ENCODE results near the gene NTRK2. TPM values are rescaled to one million over a fixed set of nuclear protein-coding genes. Genes with fewer than 3 reads are reported as not detected.

Gene NTRK2
- total RNA-seq, 1 donor from 2014 or later = 23.8 TPM

- intact Hi-C loops (cut with DNase I) = no loop called here
- Histone ChIP-seq H3K36me3 (no peaks in the 10 kb centered on the region), H3K4me1 (no peaks in the 10 kb centered on the region), H3K4me3 (no peak overlapping the region), H3K27me3 (no peaks in the 10 kb centered on the region), H3K9me3 (no peaks in the 10 kb centered on the region), H3K27ac (no peak overlapping the region)
- no peak for TF ChIP-seq CTCF (IDR thresholded peaks at IDR 0.05)
- DNase-seq (ENCODE audit: low spot score in 2 of 2) = no peak
These were observed 126.9 kb downstream of the NTRK2 start for GRCh38 chr9:84796404-84796803.

DNA sequence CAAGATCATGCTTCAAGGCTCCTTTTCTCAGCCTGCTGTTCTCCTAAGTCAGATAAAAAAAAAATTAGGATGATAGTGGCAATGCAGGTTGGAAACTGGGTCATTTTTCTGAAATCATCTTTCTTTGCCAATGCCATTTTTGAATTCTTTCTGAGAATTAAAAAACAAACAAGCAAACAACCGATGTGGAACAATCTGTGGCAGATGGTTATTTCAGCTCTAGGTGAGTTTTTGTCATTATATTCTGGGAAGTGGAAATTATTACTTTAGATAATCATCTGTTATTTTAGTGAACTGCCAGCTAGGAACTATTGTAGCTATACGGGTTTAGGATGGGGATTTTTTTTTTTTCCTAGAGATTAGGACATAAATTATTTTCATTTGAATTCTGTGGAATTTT is 129.7 kb downstream of the NTRK2 start:
- intact Hi-C loops (cut with DNase I) = no loop called here
- H3K27ac ChIP-seq = no peak overlapping the region
- TF ChIP-seq CTCF (IDR thresholded peaks at IDR 0.05) = no peak
- no peaks in the 10 kb centered on the region for H3K4me1 ChIP-seq
- DNase-seq (ENCODE audit: low spot score in 2 of 2) = no peak
- no peak overlapping the region for H3K4me3 ChIP-seq
- H3K36me3 ChIP-seq = no peaks in the 10 kb centered on the region
- no peaks in the 10 kb centered on the region for H3K9me3 ChIP-seq
- H3K27me3 ChIP-seq = no peaks in the 10 kb centered on the region

DNA sequence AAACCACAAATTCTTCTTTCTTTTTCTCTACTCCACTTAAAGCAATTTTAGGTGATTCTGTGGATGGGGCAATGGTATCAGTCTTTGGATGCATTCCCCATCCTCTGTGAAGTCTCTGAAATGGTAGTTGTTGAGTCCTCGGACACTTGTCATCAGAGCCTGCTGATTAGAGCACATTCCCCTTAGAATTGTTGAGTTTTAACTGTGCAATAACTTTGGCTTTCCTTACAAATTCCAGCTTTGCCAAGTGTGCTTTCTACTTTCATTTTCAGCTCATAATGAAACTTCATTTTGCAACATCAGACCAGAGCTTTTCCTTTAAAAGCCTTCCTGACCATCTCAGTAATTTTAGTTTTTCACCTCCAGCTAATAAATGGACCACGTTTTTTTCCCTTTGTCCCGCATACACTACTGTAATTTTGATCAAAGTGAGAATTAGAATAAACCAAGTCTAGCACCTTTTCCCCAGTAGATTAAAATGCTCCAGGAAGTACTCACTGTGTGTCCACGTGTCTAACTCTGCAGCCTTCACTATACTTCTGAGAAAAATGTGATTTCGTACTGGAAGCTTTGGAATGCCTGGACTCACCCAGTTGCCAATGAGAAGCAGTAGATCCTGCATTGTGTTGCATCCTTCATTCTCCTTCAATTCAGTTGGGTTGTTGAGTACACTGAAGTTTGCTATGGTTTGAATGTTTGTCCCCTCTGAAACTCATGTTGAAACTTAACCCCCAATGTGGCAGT is 135.6 kb downstream of the NTRK2 start:
- no peak for DNase-seq (ENCODE audit: low spot score in 2 of 2)
- Histone ChIP-seq H3K9me3 (no peaks in the 10 kb centered on the region), H3K27ac (no peak overlapping the region), H3K4me1 (peaks cover 0 to 3% of the 10 kb centered on the region in 2 donors), H3K4me3 (peak overlapping the region in 1 of 2 donors; percentile 4), H3K36me3 (no peaks in the 10 kb centered on the region), H3K27me3 (no peaks in the 10 kb centered on the region)
- intact Hi-C loops (cut with DNase I) = no loop called here
- no peak for TF ChIP-seq CTCF (IDR thresholded peaks at IDR 0.05)

GRCh38 chr9:84807431-84807830 is 137.9 kb downstream of the NTRK2 start:
- H3K4me3 ChIP-seq = no peak overlapping the region
- H3K27ac ChIP-seq = no peak overlapping the region
- H3K27me3 ChIP-seq = no peaks in the 10 kb centered on the region
- no peaks in the 10 kb centered on the region for H3K9me3 ChIP-seq
- TF ChIP-seq CTCF (IDR thresholded peaks at IDR 0.05) = no peak
- no peak for DNase-seq (ENCODE audit: low spot score in 2 of 2)
- H3K36me3 ChIP-seq = no peaks in the 10 kb centered on the region
- intact Hi-C loops (cut with DNase I) = no loop called here
- H3K4me1 ChIP-seq = peaks cover 0 to 3% of the 10 kb centered on the region in 2 donors

DNA sequence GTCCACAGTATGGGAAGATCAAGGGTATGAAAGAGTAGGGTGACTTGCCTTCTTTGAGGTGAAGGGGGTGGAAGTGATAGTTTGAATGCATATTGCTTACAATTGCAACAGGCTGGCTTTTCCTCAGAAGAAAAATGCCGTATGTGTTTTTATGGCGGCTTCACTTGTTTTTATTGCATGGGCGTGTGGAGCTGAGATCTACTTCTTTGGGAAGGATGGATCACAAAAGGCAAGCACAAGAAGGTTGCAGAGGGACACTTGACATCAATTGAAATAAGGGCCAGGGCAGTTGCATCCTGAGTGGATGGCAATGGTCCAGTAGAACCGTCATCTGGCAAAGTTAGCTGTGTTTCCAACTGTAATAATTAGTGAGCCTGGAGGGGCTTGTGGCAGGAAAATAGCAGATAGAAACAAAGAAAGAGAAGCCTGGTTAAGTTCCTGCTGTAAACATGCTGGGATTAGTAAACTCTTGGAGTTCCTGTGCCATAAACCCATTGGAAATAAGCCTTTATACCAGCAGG is 138.4 kb downstream of the NTRK2 start:
- intact Hi-C loops (cut with DNase I) = no loop called here
- no peaks in the 10 kb centered on the region for H3K9me3 ChIP-seq

More for the DNA sequence above, 138.4 kb downstream of the NTRK2 start:
- Histone ChIP-seq H3K36me3 (no peaks in the 10 kb centered on the region), H3K4me1 (peaks cover 0 to 3% of the 10 kb centered on the region in 2 donors), H3K27ac (no peak overlapping the region), H3K27me3 (no peaks in the 10 kb centered on the region), H3K4me3 (no peak overlapping the region)
- TF ChIP-seq CTCF (IDR thresholded peaks at IDR 0.05) = no peak
- no peak for DNase-seq (ENCODE audit: low spot score in 2 of 2)

All from ascending aorta (tissue), 2 donors.